GM12878 (cell line): ENCODE results near the gene CNGA1. TPM values are rescaled to one million over a fixed set of nuclear protein-coding genes. Genes with fewer than 3 reads are reported as not detected.

Experiments
- ATAC-seq: fragments of 200-7000 bp; cut with Tn5 transposase; 3 replicates; pipeline ENCODE4 v1.9.1; 2020; ENCODE audit warnings: mild to moderate bottlenecking, moderate library complexity
- BruUV-seq: library from RNA; stranded (reverse); fragments of 400-500 nt; replicated peaks from 2 replicates; lab custom pipeline; 2021; lab: Mats Ljungman, UMichigan
- CTCF ChIA-PET: fragments of 300-600 bp; sonication (Branson Sonifier 250); formaldehyde crosslinking; extraction: SDS; loops from one replicate; lab custom pipeline; 2021; ENCODE audit warnings: inconsistent platforms; lab: Yijun Ruan, JAX
- POLR2A ChIA-PET: fragments of 350-600 bp; formaldehyde crosslinking; extraction: SDS; loops from one replicate; lab custom pipeline; 2021; ENCODE audit warnings: inconsistent platforms; lab: Charles Lee
- RAD21 ChIA-PET: fragments of 300-600 bp; sonication (Branson Sonifier 250); formaldehyde crosslinking; loops from one replicate; lab custom pipeline; 2023; ENCODE audit warnings: antibody characterized with exemption; ENCODE audit not compliant: unreplicated experiment; lab: Charles Lee
- SMC1A ChIA-PET: fragments of 300-600 bp; sonication (Branson Sonifier 250); formaldehyde crosslinking; loops from one replicate; lab custom pipeline; 2023; ENCODE audit not compliant: unreplicated experiment, uncharacterized antibody; lab: Charles Lee
- DNase-seq: peaks from one replicate; pipeline ENCODE4 v3.0.0-alpha.2; 2011; ENCODE audit warnings: low read depth, low spot score
- FAIRE-seq: peaks from 3 replicates; lab custom pipeline; 2011; peaks lifted over from hg19 to GRCh38; lab: Jason Lieb, UNC
- H2AFZ ChIP-seq: 2 replicates; pipeline ENCODE4 v1.6.0; 2011; ENCODE audit warnings: low read depth, low read length, control low read depth; ENCODE audit not compliant: control insufficient read depth
- H3K27ac ChIP-seq: 2 replicates; pipeline ENCODE4 v1.5.1; 2011; ENCODE audit warnings: control low read depth; ENCODE audit not compliant: control insufficient read depth, insufficient read depth
- H3K27me3 ChIP-seq, 2 experiments: replicated peaks in 1 of 2; 2 replicates each; pipeline versions ENCODE4 v1.6.0 to v1.6.1; 2011; ENCODE audit warnings: low read length in 1 of 2; ENCODE audit not compliant: control insufficient read depth in 2 of 2, insufficient read depth in 2 of 2
- H3K36me3 ChIP-seq, 2 experiments: 2 replicates each; pipeline ENCODE4 v1.5.1; 2011; ENCODE audit warnings: low read length in 1 of 2; ENCODE audit not compliant: control insufficient read depth in 2 of 2, insufficient read depth in 2 of 2
- H3K4me1 ChIP-seq: 2 replicates; pipeline ENCODE4 v1.6.1; 2011; ENCODE audit warnings: mild to moderate bottlenecking, low read length, moderate library complexity, mixed read lengths; ENCODE audit not compliant: control insufficient read depth, insufficient read depth
- H3K4me2 ChIP-seq: 2 replicates; pipeline ENCODE4 v1.6.0; 2011; ENCODE audit warnings: control low read depth; ENCODE audit not compliant: control insufficient read depth, insufficient read depth
- H3K4me3 ChIP-seq: fragments of 200-600 bp; sonication (generic); 2 replicates; pipeline ENCODE4 v1.5.1; 2016
- H3K79me2 ChIP-seq: 2 replicates; pipeline ENCODE4 v1.6.0; 2011; ENCODE audit warnings: low read length; ENCODE audit not compliant: control insufficient read depth, insufficient read depth
- H3K9ac ChIP-seq: 2 replicates; pipeline ENCODE4 v1.8.0; 2011; ENCODE audit warnings: low read length, control low read depth, mixed read lengths; ENCODE audit not compliant: control insufficient read depth, insufficient read depth
- H3K9me3 ChIP-seq: replicated peaks from 3 replicates; pipeline ENCODE4 v1.5.1; 2011; ENCODE audit warnings: mild to moderate bottlenecking, low read length; ENCODE audit not compliant: control insufficient read depth, insufficient read depth
- H4K20me1 ChIP-seq: 2 replicates; pipeline ENCODE4 v1.6.0; 2011; ENCODE audit not compliant: control insufficient read depth, insufficient read depth
- BRCA1 ChIP-seq: IDR thresholded peaks from 2 replicates; pipeline ENCODE4 v1.6.1; 2011; ENCODE audit warnings: low read depth, low read length, improper control_type of control experiment
- CBX3 ChIP-seq: fragments of 200-600 bp; sonication (generic); IDR thresholded peaks from 2 replicates; pipeline ENCODE4 v1.6.1; 2016; ENCODE audit warnings: low read depth, borderline replicate concordance
- CHD1 ChIP-seq: IDR thresholded peaks from 2 replicates; pipeline ENCODE4 v1.6.1; 2012; ENCODE audit warnings: low read depth, low read length, improper control_type of control experiment
- ETV6 ChIP-seq, 2 experiments: fragments of 450-650 bp in 1 of 2; IDR thresholded peaks in 1 of 2; conservative IDR thresholded peaks in 1 of 2; 2 replicates each; pipeline ENCODE4 v1.6.1; 2014; ENCODE audit warnings: antibody characterized with exemption in 1 of 2, borderline replicate concordance in 1 of 2, low read depth in 1 of 2, mild to moderate bottlenecking in 1 of 2, moderate library complexity in 1 of 2
- MYB ChIP-seq: fragments of 150-350 bp; IDR thresholded peaks from 2 replicates; pipeline ENCODE4 v1.6.1; 2014; ENCODE audit warnings: mild to moderate bottlenecking, low read depth, low read length, borderline replicate concordance
- SUPT20H ChIP-seq: IDR thresholded peaks from 2 replicates; pipeline ENCODE4 v1.6.1; 2011; ENCODE audit warnings: low read depth, mild to moderate bottlenecking, low read length, moderate library complexity, borderline replicate concordance; ENCODE audit not compliant: control insufficient read depth
- TARDBP ChIP-seq: IDR thresholded peaks from 2 replicates; pipeline ENCODE4 v1.6.1; 2016; ENCODE audit warnings: borderline replicate concordance
- ZBTB11 ChIP-seq: fragments of 450-650 bp; formaldehyde crosslinking; IDR thresholded peaks from 2 replicates; pipeline ENCODE4 v1.5.0; 2022; ENCODE audit warnings: mild to moderate bottlenecking, missing genetic modification characterization
- ZNF207 ChIP-seq: fragments of 450-650 bp; IDR thresholded peaks from 2 replicates; pipeline ENCODE4 v1.6.1; 2014; ENCODE audit warnings: antibody characterized with exemption, mild to moderate bottlenecking, borderline replicate concordance
- ZSCAN29 ChIP-seq: fragments of 450-650 bp; IDR thresholded peaks from 2 replicates; pipeline ENCODE4 v1.6.1; 2017; ENCODE audit warnings: mild to moderate bottlenecking, moderate library complexity
- WGBS: methylation state at CpG from one replicate; pipeline ENCODE4 v1.1.6; 2016; ENCODE audit warnings: low lambda C conversion rate; ENCODE audit not compliant: insufficient replicate concordance, insufficient coverage; ENCODE audit errors: missing lambda C conversion rate; 5-methylcytosine and 5-hydroxymethylcytosine counted together
- in situ Hi-C: fragments of 300-500 bp; cut with MboI; formaldehyde crosslinking; loops from 9 replicates; pipeline ENCODE4 v1.14.3; 2018; ENCODE audit warnings: mixed read lengths
- intact Hi-C: fragments of 100-400 bp; cut with micrococcal nuclease; formaldehyde crosslinking; loops from one replicate; pipeline ENCODE4 v1.14.2; 2022; ENCODE audit not compliant: unreplicated experiment
- polyA plus RNA-seq, 11 experiments: library from polyadenylated mRNA; depleted of rRNA in 4 of 11; unstranded in 6 of 11; stranded (reverse) in 5 of 11; fragments of >200 nt; fragmentation: Nextera tagmentation in 4 of 11; fragmentation: Illumina TruSeq in 1 of 11; extraction: Ambion mirVana in 4 of 11; extraction: Trizol in 1 of 11; gene quantifications; 1 replicate in 1 of 11; 2 replicates in 10 of 11; pipeline versions ENCODE4 v1.2.1 to v1.2.3, GENCODE V29; 2011 to 2016; ENCODE audit warnings: inconsistent platforms in 2 of 11, missing spikeins in 2 of 11, low read depth in 1 of 11
- total RNA-seq, 4 experiments: library from RNA; depleted of rRNA in 3 of 4; stranded (reverse); fragments of >200 nt in 3 of 4; fragmentation: Illumina TruSeq in 1 of 4; extraction: Trizol in 1 of 4; gene quantifications; 2 replicates each; pipeline versions ENCODE4 v1.2.1 to v1.2.3, GENCODE V29; 2013 to 2021
- TF ChIP-seq, protein P1 (sequence below): fragments of 450-650 bp; conservative IDR thresholded peaks from 2 replicates; pipeline ENCODE4 v1.6.1; 2017; ENCODE audit warnings: mild to moderate bottlenecking, moderate library complexity
- TF ChIP-seq, protein P2 (sequence below): fragments of 150-350 bp; IDR thresholded peaks from 2 replicates; pipeline ENCODE4 v1.6.1; 2014; ENCODE audit warnings: mild to moderate bottlenecking, low read depth, low read length
- TF ChIP-seq, protein P3 (sequence below): fragments of 450-650 bp; IDR thresholded peaks from 2 replicates; pipeline ENCODE4 v1.6.1; 2016; ENCODE audit warnings: mild to moderate bottlenecking

The CNGA1 gene
- total and polyA plus RNA-seq, 10 of the 15 experiments (the other 5 are each of a cell fraction or from before 2014, with no cell fraction given) = 0.38 to 14.2 (median 5.1) TPM

DNA sequence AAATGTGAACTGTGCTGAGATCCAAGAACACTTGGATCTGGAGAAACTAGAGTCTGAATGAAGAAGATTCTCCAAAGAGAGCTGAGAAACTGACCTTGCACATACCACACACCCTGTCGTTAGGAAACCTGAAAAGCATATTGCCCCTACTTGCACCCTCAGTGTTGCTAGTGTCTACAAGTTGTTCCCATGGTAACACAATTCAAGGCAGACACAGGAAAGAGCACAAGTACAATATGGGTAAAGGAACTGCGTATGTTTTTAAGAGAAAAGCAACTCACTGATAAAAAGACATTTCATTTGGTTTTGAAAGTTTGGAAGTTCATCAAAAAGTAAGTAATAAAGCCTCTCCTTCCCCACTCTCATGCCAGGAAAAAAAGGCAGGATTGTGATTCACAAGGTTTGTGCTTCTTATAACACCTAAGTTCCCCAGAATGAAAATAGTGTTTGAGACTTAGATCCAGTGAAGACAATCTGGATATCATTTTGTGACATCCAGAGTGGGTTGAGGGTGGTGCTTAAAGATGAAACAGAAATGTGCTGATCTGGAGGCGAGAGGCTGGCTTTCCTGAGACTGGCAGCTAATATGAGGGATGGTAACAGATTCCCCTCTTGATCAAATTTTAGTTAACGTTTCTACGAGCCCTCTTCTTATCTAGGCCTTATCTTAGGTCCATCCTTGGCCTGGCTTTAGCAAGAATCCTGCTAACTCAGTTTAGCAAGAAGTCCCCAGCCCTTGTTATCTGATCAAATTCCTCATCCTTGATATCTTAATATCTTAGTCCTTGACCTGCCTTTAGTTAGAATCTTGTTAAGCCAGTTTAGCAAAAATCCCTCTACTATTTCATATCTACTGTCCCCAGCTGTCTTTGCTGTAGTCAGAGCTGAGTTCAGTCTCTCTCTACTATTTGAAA lies 42.4 kb upstream of the CNGA1 start:
- in situ Hi-C loops = no loop called here
- H3K4me2 ChIP-seq = no peak overlapping the region
- H3K27me3 ChIP-seq = no peaks in the 10 kb centered on the region
- ChIA-PET RAD21 (interaction anchor here (1.3 kb wide), 1 partner anchor 10 kb away, joined by 3 read pairs; no protein-coding TSS in a partner anchor), POLR2A (interaction anchor here (0.8 kb wide), 1 partner anchor 16 kb away, joined by 3 read pairs; no protein-coding TSS in a partner anchor), CTCF (interaction anchor here (0.6 kb wide), 1 partner anchor 176 kb away, joined by 3 read pairs; no protein-coding TSS in a partner anchor), SMC1A (interaction anchor here (0.6 kb wide), 1 partner anchor 12 kb away, joined by 3 read pairs; no protein-coding TSS in a partner anchor)
- H4K20me1 ChIP-seq = no peaks in the 10 kb centered on the region
- FAIRE-seq (no peak), DNase-seq (no peak), ATAC-seq (no peak)
- BruUV-seq = no TSS peak
- no peak overlapping the region for H3K4me3 ChIP-seq
- peaks cover 2% of the 10 kb centered on the region for H3K4me1 ChIP-seq
- intact Hi-C loops = no loop called here
- 67% methylated on average over 5 of the region's 5 CpGs for WGBS
- H3K9me3 ChIP-seq = peaks cover under 1% of the 10 kb centered on the region; the same call in 2 of the 3 replicates
- no peaks in the 10 kb centered on the region for H3K79me2 ChIP-seq
- no peaks in the 10 kb centered on the region for H3K36me3 ChIP-seq
- H2AFZ ChIP-seq = no peak overlapping the region
- no peak overlapping the region for H3K9ac ChIP-seq
- H3K27ac ChIP-seq = no peak overlapping the region
- TF ChIP-seq, protein P1, sequence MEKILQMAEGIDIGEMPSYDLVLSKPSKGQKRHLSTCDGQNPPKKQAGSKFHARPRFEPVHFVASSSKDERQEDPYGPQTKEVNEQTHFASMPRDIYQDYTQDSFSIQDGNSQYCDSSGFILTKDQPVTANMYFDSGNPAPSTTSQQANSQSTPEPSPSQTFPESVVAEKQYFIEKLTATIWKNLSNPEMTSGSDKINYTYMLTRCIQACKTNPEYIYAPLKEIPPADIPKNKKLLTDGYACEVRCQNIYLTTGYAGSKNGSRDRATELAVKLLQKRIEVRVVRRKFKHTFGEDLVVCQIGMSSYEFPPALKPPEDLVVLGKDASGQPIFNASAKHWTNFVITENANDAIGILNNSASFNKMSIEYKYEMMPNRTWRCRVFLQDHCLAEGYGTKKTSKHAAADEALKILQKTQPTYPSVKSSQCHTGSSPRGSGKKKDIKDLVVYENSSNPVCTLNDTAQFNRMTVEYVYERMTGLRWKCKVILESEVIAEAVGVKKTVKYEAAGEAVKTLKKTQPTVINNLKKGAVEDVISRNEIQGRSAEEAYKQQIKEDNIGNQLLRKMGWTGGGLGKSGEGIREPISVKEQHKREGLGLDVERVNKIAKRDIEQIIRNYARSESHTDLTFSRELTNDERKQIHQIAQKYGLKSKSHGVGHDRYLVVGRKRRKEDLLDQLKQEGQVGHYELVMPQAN = no peak
- TF ChIP-seq, protein P2, sequence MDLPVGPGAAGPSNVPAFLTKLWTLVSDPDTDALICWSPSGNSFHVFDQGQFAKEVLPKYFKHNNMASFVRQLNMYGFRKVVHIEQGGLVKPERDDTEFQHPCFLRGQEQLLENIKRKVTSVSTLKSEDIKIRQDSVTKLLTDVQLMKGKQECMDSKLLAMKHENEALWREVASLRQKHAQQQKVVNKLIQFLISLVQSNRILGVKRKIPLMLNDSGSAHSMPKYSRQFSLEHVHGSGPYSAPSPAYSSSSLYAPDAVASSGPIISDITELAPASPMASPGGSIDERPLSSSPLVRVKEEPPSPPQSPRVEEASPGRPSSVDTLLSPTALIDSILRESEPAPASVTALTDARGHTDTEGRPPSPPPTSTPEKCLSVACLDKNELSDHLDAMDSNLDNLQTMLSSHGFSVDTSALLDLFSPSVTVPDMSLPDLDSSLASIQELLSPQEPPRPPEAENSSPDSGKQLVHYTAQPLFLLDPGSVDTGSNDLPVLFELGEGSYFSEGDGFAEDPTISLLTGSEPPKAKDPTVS = no peak
- TF ChIP-seq CHD1 (no peak), ETV6 (conservative IDR thresholded peaks at IDR 0.05 in 1 of 2, IDR thresholded peaks at IDR 0.05 in 1 of 2; ENCODE audit: borderline replicate concordance in 1 of 2, low read depth in 1 of 2) (no peak), SUPT20H (no peak), ZNF207 (no peak), TARDBP (no peak), ZBTB11 (CRISPR knock-in tag) (no peak), MYB (no peak), BRCA1 (no peak), ZSCAN29 (no peak), CBX3 (no peak)
- TF ChIP-seq, protein P3, sequence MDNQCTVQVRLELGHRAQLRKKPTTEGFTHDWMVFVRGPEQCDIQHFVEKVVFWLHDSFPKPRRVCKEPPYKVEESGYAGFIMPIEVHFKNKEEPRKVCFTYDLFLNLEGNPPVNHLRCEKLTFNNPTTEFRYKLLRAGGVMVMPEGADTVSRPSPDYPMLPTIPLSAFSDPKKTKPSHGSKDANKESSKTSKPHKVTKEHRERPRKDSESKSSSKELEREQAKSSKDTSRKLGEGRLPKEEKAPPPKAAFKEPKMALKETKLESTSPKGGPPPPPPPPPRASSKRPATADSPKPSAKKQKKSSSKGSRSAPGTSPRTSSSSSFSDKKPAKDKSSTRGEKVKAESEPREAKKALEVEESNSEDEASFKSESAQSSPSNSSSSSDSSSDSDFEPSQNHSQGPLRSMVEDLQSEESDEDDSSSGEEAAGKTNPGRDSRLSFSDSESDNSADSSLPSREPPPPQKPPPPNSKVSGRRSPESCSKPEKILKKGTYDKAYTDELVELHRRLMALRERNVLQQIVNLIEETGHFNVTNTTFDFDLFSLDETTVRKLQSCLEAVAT = no peak
